ENCODE data around the gene ACIN1. TPM values are rescaled to one million over a fixed set of nuclear protein-coding genes. Genes with fewer than 3 reads are reported as not detected.
A peak's percentile ranks its signal among the peaks of the same experiment; 100 is the strongest.

The ACIN1 gene
- total and polyA plus RNA-seq, 2 of the 13 experiments (the other 11 are each of a cell fraction or from before 2014, with no cell fraction given) = 165 to 183 TPM

GRCh38 chr14:23034498-23035302, 60.2 kb downstream of the ACIN1 start, which contains the start of gene PSMB5 (continued):
- peak; percentile 97 for TF ChIP-seq YY1 (IDR thresholded peaks at IDR 0.05; ENCODE audit: insufficient read depth, insufficient replicate concordance, low read depth, low read length)
- TF ChIP-seq ZNF30 (CRISPR knock-in tag; IDR thresholded peaks at IDR 0.05) = peak; percentile 27; the same call in 1 of the 2 replicates
- peak; percentile 64 for TF ChIP-seq FOSL2 (CRISPR knock-in tag; IDR thresholded peaks at IDR 0.05)
- peak; percentile 0; the same call in 1 of the 2 replicates for TF ChIP-seq HIC2 (CRISPR knock-in tag; IDR thresholded peaks at IDR 0.05; ENCODE audit: low read depth)
- peak; percentile 88 for TF ChIP-seq ZFP91 (CRISPR knock-in tag; IDR thresholded peaks at IDR 0.05; ENCODE audit: borderline replicate concordance)
- no peak for TF ChIP-seq ZNF432 (CRISPR knock-in tag; IDR thresholded peaks at IDR 0.05; ENCODE audit: borderline replicate concordance)
- peak; percentile 97 for TF ChIP-seq GMEB2 (CRISPR knock-in tag; IDR thresholded peaks at IDR 0.05; ENCODE audit: low read depth)
- TF ChIP-seq GMEB1 (CRISPR knock-in tag; IDR thresholded peaks at IDR 0.05; ENCODE audit: borderline replicate concordance) = peak; percentile 99
- no peak; the same call in 1 of the 2 replicates for TF ChIP-seq NAIF1 (CRISPR knock-in tag; IDR thresholded peaks at IDR 0.05; ENCODE audit: borderline replicate concordance)
- TF ChIP-seq RORA (CRISPR knock-in tag; IDR thresholded peaks at IDR 0.05) = no peak; the same call in 1 of the 2 replicates
- TF ChIP-seq, protein P1, sequence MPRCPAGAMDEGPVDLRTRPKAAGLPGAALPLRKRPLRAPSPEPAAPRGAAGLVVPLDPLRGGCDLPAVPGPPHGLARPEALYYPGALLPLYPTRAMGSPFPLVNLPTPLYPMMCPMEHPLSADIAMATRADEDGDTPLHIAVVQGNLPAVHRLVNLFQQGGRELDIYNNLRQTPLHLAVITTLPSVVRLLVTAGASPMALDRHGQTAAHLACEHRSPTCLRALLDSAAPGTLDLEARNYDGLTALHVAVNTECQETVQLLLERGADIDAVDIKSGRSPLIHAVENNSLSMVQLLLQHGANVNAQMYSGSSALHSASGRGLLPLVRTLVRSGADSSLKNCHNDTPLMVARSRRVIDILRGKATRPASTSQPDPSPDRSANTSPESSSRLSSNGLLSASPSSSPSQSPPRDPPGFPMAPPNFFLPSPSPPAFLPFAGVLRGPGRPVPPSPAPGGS (CRISPR knock-in tag; IDR thresholded peaks at IDR 0.05) = peak; percentile 94
- TF ChIP-seq MXI1 (IDR thresholded peaks at IDR 0.05; ENCODE audit: borderline replicate concordance, low read depth, low read length) = peak; percentile 73; the same call in 2 of the 3 replicates
- TF ChIP-seq MTA1 (CRISPR knock-in tag; IDR thresholded peaks at IDR 0.05; ENCODE audit: borderline replicate concordance) = peak; percentile 87; the same call in 1 of the 2 replicates
- peak; percentile 37 for TF ChIP-seq ZNF331 (CRISPR knock-in tag; IDR thresholded peaks at IDR 0.05)
- peak; percentile 94 for TF ChIP-seq ZSCAN21 (CRISPR knock-in tag; IDR thresholded peaks at IDR 0.05; ENCODE audit: borderline replicate concordance)
- peak; percentile 3 to 52; a peak in 2 of 4 replicates for TF ChIP-seq EP300 (IDR thresholded peaks at IDR 0.05; ENCODE audit: low read depth in 2 of 2, low read length in 2 of 2)
- peak; percentile 42 for TF ChIP-seq EP300 (CRISPR knock-in tag; IDR thresholded peaks at IDR 0.05; ENCODE audit: borderline replicate concordance)

All from HepG2 (cell line).